ENCODE results near the gene FRMD4B. TPM values are rescaled to one million over a fixed set of nuclear protein-coding genes. Genes with fewer than 3 reads are reported as not detected.

FRMD4B gene
- under 1 TPM in 4 of 6 donors, not detected in 2; 0.08 to 0.72 (median 0.37) TPM for polyA plus RNA-seq (ENCODE audit: low read depth in 6 of 6)

DNA sequence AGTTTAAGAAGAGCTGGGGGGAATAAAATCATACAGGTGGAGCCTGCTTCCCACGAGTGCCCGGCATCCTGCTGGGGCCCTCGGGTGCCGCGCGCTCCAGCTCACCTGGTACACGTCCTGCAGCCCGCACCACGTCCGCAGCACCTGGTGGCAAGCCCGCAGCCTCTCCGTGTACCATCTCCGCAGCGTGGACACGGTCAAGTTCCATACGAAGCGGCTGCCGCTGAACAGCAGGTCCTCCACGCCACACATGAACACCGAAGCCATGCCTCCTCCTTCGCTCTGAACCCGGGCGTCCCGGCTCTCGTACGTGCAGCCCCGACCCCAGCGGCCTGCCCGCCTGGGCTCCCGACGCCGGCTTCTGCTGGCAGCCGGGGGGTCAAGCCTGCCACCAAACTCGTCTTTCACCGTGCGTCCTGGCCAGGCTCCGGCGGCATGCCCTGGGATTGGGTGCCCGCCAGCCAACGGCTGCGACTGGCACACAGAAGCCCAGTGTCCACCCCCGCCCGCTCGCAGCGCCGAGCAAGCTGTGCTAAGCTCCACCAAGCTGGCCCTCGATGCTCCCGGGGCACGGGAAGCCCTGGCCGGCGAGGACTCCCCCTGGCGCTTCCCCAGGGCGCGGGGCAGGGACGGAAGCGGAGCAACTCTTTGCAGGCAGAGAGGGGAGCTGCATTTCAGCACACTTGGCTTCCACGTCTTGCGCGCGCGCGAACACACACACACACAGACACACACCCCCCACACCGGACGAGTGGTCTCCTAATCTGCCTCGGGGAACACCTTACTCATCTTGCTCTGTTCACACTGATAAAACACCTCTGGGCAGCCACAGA is at the start of gene FRMD4B:
FRMD4B (minus strand) TSS at position 366 of the 833 bp plus-strand sequence; CDS start at position 267, 99 bp downstream.
- ATAC-seq (ENCODE audit: low read depth in 2 of 2) = peak; percentile 34 to 44
- no peaks in the 10 kb centered on the region for H3K36me3 Mint-ChIP-seq
- H3K4me3 Mint-ChIP-seq = peak within 1 kb of the TSS; percentile 53 to 86 (median 73)
- no peaks in the 10 kb centered on the region for H3K9me3 Mint-ChIP-seq
- H3K4me1 Mint-ChIP-seq = peaks cover 11 to 19% (median 13%) of the 10 kb centered on the region in 3 donors
- H3K27ac Mint-ChIP-seq = peak within 1 kb of the TSS in 1 of 6 donors; percentile 13
- H3K27me3 Mint-ChIP-seq = peaks cover 22 to 34% (median 26%) of the 10 kb centered on the region in 3 donors
- peak; percentile 1 for DNase-seq

DNA sequence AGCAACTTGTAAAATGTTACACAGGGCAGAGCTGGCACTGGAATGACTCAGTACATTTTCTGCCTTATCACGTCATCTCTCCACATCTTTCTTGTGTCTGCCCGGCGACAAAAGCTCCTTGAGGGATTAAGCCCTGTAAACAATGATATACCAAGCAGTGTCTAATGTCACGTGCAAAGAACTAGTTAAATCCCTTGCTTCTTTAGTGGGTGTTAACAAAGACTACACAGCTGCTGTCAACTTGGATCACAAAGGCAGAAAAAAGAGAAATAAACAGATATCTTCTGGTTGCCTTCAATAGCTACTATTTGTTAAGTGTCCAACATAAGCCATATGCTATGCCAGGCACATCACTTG is 48.1 kb upstream of the FRMD4B start:
- ATAC-seq (ENCODE audit: low read depth in 2 of 2) = no peak
- H3K4me1 Mint-ChIP-seq = no peaks in the 10 kb centered on the region
- no peaks in the 10 kb centered on the region for H3K9me3 Mint-ChIP-seq
- no peak overlapping the region for H3K4me3 Mint-ChIP-seq
- no peaks in the 10 kb centered on the region for H3K36me3 Mint-ChIP-seq
- H3K27ac Mint-ChIP-seq = no peak overlapping the region
- DNase-seq = no peak
- H3K27me3 Mint-ChIP-seq = no peaks in the 10 kb centered on the region

DNA sequence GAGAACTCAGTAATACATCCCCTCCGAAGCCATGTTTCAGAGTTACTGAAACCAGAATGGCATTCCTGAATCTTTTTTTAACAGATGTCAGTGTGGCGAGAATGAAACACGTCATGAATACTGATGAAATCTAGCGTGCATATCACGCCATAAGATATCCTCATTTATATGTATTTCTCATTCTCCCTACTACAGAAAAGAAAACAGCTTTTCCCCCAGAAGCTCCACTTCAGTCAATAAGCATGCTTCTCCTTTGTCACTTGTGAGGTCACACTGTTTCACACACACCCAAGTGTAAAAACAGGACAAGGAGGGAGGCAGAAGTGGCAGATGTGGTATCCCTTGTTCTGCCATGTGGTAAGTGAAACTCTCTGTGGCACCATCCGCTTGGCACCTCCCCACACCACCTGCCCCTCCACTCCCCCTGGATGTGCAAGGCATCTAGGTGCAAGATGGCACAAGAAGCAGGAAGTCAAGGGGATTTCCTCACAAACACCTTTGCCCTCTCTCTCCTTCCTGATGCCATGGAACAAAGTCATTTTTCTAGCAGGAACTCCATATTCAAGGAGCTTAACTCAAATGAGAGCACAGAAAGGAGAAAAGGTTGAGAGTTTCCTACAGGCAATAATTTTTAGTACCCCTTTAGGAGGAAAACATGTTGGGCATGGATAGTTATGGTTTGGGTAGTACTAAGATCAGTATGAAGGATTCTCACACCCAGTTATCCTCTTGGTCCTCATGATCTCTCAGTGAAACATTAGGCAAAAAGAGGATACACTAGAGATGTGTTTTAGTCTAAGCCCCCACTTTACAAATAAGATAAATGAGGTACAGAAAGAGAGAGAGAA is 47.5 kb upstream of the FRMD4B start:
- ATAC-seq (ENCODE audit: low read depth in 2 of 2) = no peak

DNA sequence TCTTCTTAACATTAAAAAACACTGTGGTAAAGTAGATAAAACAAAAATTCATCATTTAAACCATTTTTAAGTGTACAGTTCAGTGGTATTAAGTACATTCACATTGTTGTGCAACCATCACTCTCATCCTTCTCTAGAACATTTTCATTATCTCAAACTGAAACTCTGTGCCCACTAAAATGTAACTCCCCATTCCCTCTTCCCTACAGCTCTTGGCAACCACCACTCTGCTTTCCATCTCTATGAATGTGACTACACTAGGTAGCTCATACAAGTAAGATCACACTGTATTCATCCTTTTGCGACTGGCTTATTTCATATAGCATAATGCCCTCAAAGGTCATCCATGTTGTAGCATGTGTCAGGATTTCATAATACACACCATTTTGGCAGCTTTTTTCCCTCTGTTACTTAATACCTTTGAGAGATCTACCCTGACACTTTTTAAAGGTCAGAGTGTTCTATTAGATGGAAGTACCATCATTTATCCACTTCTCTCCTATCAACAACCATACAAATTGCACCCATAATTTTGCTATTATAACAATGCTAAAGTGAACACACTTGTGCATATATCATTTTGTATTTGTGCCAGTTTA is 42.9 kb upstream of the FRMD4B start:
- no peak overlapping the region for H3K27ac Mint-ChIP-seq
- H3K4me3 Mint-ChIP-seq = no peak overlapping the region
- H3K27me3 Mint-ChIP-seq = no peaks in the 10 kb centered on the region
- H3K36me3 Mint-ChIP-seq = no peaks in the 10 kb centered on the region
- ATAC-seq (ENCODE audit: low read depth in 2 of 2) (no peak), DNase-seq (no peak)
- H3K9me3 Mint-ChIP-seq = no peaks in the 10 kb centered on the region
- no peaks in the 10 kb centered on the region for H3K4me1 Mint-ChIP-seq

More for the DNA sequence above, 47.5 kb upstream of the FRMD4B start:
- H3K4me1 Mint-ChIP-seq = no peaks in the 10 kb centered on the region
- H3K27me3 Mint-ChIP-seq = no peaks in the 10 kb centered on the region
- no peak overlapping the region for H3K27ac Mint-ChIP-seq
- no peaks in the 10 kb centered on the region for H3K9me3 Mint-ChIP-seq
- H3K4me3 Mint-ChIP-seq = no peak overlapping the region
- no peak for DNase-seq
- no peaks in the 10 kb centered on the region for H3K36me3 Mint-ChIP-seq

DNA sequence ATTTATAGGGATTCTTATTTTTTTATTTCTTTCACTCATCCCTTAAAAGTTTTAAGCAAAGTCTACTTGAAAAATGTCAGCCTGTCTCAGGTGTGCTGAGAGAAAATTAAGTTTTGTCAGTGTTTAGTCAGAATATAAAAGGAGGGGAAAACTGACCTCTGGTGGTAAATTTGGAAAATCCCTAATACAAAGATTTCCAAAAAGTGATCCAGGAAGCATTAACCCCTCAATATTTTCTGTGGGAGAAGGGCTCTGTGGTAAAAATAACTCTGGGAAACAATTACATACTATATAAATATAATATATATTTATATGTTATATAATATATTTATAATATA is 41.0 kb upstream of the FRMD4B start:
- no peak overlapping the region for H3K4me3 Mint-ChIP-seq
- ATAC-seq (ENCODE audit: low read depth in 2 of 2) (no peak), DNase-seq (no peak)
- no peaks in the 10 kb centered on the region for H3K9me3 Mint-ChIP-seq
- no peaks in the 10 kb centered on the region for H3K36me3 Mint-ChIP-seq
- no peaks in the 10 kb centered on the region for H3K4me1 Mint-ChIP-seq
- no peak overlapping the region for H3K27ac Mint-ChIP-seq
- no peaks in the 10 kb centered on the region for H3K27me3 Mint-ChIP-seq

DNA sequence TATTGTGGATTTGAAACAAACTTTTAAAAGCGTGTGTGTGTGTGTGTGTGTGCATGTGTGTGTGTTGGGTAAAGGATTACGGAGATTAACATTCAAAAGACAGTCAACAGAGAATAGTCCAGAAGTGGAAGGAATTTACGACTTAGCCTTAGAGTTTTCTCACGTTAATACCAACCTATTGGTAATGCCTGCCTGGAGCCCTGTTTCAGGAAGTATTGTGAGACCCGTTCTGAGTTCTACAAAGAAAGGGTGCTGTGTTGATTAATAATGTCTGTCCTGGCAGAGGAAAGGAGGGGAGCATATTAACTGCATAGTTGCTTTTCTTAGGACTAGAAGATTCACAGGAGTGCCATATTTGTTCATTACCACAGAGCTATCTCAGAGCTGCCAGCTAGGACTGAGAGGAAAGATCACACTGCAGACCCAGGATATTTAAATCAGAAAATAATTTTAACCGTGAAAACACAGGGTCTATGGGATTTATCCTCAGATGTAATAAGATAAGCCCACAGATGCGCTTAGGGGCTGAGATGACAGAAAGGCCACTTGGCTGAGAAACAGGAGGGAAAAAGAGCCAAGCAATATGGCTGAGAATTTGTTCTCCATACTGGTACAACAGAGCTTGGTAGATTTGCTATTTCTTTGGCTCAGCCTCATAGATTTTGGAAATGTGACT is 40.5 kb upstream of the FRMD4B start:
- Mint-ChIP-seq H3K9me3 (no peaks in the 10 kb centered on the region), H3K4me3 (no peak overlapping the region), H3K36me3 (no peaks in the 10 kb centered on the region), H3K27me3 (no peaks in the 10 kb centered on the region), H3K27ac (peak overlapping the region in 1 of 6 donors; percentile 15), H3K4me1 (no peaks in the 10 kb centered on the region)
- ATAC-seq (ENCODE audit: low read depth in 2 of 2) = no peak
- no peak for DNase-seq

DNA sequence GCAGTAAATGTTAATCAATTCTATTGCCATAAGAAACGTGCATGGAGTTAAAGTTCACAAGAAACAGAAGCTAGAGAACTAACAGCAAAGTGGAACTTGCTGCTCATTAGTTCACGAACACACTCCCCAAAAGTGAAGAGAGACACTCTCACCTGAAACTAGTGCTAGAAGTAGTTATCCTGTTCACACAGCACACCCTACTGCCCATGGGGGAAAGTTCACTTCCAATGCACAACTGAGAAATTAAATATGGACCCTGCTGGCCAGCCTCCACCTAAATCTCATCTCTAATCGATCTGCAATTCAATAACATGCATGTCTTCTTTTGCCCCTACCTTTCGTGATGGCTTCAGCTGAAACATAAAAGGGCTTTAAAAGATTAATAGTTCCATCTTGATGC is 39.4 kb upstream of the FRMD4B start:
- DNase-seq (peak; percentile 4), ATAC-seq (ENCODE audit: low read depth in 2 of 2) (no peak)
- Mint-ChIP-seq H3K4me1 (no peaks in the 10 kb centered on the region), H3K4me3 (no peak overlapping the region), H3K9me3 (no peaks in the 10 kb centered on the region), H3K36me3 (no peaks in the 10 kb centered on the region), H3K27ac (no peak overlapping the region), H3K27me3 (no peaks in the 10 kb centered on the region)

DNA sequence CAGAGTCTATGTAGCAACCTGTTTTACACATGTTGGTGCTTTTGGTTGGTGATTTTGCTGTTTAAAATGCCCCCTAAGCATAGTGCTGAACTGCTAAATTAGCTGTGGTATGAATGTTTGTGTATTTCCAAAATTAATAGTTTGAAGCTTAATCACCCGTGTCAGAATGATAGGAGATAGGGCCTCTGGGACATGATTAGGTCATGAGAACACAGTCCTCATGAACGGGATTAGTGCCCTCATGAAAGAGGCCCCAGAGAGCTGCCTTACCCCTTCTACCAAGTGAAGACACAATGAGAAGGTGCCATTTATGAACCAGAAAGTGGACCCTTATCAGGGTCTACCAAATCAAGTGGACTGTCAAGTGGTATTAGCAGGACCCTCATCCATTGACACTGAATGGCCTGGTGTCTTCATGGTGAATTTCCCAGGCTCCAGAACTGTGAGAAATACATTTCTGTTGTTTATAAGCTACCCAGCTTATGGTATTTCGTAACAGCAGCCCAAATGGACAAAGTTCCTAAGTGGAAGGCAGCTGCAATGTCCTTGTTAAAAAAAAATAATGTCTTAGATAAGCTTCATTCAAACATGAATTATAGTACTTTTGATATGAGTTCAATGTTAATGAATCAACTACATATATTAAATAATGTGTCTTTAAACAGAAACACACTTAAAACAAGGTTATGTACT is 37.7 kb upstream of the FRMD4B start:
- DNase-seq (no peak), ATAC-seq (ENCODE audit: low read depth in 2 of 2) (no peak)
- H3K9me3 Mint-ChIP-seq = no peaks in the 10 kb centered on the region
- H3K27ac Mint-ChIP-seq = no peak overlapping the region
- no peak overlapping the region for H3K4me3 Mint-ChIP-seq
- no peaks in the 10 kb centered on the region for H3K36me3 Mint-ChIP-seq
- no peaks in the 10 kb centered on the region for H3K4me1 Mint-ChIP-seq
- peaks cover 0 to 7% (median 0%) of the 10 kb centered on the region in 3 donors for H3K27me3 Mint-ChIP-seq

DNA sequence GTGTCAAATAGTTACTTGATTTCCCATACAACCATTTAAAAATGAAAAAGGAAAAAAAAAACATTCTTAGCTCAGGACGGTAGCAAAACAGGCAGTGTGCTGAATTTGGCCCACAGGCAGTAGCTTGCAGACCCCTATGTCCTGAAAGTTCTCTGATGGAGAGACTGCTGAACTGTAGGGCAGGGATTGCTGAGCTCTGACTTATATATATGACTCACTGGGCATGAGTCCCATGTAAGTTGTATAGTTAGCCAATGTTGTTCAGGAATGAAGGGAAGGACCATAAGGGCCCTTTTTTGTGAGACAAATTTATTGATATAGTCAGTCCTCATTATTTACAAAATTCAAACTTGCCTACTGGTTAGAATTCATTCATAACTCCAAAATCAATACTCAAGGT is 36.9 kb upstream of the FRMD4B start:
- Mint-ChIP-seq H3K4me1 (no peaks in the 10 kb centered on the region), H3K9me3 (peaks cover 0 to 3% (median 0%) of the 10 kb centered on the region in 7 donors), H3K27ac (no peak overlapping the region), H3K27me3 (peaks cover 0 to 7% (median 0%) of the 10 kb centered on the region in 3 donors), H3K4me3 (no peak overlapping the region), H3K36me3 (no peaks in the 10 kb centered on the region)
- no peak for ATAC-seq (ENCODE audit: low read depth in 2 of 2)
- DNase-seq = no peak

DNA sequence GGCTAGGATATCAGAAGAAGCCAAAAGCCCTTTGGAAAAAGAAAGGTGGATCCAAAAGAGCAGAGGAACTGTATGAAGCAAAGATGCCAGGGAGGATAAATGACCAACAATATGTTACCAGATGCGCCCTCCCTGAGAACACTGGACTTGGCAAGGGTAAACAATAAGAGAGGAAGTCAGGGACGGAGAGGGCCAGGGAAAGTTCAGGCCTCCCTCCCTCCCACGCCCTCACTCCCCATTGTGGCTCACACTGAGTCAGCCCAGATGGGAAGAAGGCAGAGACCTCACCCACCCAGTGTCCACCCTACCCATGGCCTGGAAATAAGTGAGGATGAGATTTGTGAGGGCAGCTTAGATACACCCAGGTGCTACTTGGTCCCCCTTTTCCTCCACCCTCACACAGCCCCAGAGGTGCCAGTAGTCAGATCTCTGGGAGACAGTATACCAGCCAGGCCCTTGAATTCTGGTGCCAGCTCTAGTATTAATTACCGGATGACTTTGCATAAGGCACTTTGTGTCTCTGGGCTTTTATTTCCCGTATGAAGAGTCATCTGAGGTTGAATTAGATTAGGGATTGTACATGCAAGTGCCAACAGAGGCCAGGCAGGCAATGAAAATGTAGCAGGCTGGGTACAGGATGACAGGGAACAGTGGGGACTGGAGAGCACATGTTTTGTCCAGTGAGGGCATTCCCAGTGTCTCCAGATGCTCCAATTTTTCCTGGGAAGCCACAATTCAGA is 35.1 kb upstream of the FRMD4B start:
- Mint-ChIP-seq H3K4me1 (no peaks in the 10 kb centered on the region), H3K9me3 (peaks cover 2 to 14% (median 4%) of the 10 kb centered on the region in 7 donors), H3K27ac (no peak overlapping the region), H3K4me3 (no peak overlapping the region), H3K27me3 (peaks cover 0 to 7% (median 0%) of the 10 kb centered on the region in 3 donors), H3K36me3 (no peaks in the 10 kb centered on the region)
- no peak for DNase-seq
- no peak for ATAC-seq (ENCODE audit: low read depth in 2 of 2)

DNA sequence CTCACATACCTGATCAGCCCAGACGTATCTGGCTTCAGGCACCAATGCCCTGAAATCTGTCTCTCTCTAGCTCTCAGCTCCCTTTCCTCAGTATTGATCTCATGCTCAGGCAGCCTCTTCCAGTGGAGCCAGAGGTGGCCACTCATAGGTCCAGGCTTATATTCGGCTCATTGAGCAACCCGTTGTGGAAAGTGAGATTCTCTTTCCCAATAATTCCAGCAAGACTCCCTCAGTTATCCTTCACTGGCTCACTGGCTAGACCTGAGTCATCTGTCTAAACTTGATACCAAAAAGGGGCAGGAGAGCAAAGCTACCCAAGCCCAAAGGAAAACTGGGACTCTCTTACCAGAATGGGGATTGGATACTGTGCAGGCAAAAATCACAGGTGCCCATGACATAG is 33.4 kb upstream of the FRMD4B start:
- ATAC-seq (ENCODE audit: low read depth in 2 of 2) (no peak), DNase-seq (no peak)
- Mint-ChIP-seq H3K27ac (no peak overlapping the region), H3K4me1 (no peaks in the 10 kb centered on the region), H3K4me3 (no peak overlapping the region), H3K27me3 (peaks cover 0 to 7% (median 0%) of the 10 kb centered on the region in 3 donors), H3K36me3 (no peaks in the 10 kb centered on the region), H3K9me3 (peaks cover 2 to 14% (median 4%) of the 10 kb centered on the region in 7 donors)

DNA sequence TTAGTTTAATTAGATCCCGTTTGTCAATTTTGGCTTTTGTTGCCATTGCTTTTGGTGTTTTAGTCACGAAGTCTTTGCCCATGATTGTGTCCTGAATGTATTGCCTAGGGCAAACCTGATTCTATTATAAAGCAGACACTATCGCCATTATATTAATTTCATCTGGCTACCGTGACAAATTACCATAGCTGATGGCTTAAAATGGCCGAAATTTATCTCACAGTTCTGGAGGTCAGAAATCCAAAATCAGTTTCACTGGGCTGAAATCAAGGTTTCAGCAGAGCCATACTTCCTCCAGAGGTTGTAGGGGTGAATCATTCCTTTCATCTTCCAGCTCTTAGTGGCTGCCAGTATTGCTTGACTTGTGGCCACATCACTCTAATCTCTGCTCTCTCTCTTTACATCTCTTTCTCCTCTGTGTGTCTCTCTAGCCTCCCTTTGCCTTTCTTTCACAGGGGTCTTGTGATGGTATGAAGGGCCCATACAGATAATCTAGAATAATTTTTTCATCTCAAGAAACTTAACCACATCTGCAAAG is 31.7 kb upstream of the FRMD4B start:
- Mint-ChIP-seq H3K36me3 (no peaks in the 10 kb centered on the region), H3K9me3 (peaks cover 2 to 14% (median 4%) of the 10 kb centered on the region in 7 donors), H3K4me3 (no peak overlapping the region), H3K27me3 (peaks cover 0 to 7% (median 0%) of the 10 kb centered on the region in 3 donors), H3K27ac (no peak overlapping the region), H3K4me1 (no peaks in the 10 kb centered on the region)
- DNase-seq = no peak
- no peak for ATAC-seq (ENCODE audit: low read depth in 2 of 2)
